Putamen (tissue), 1 donor: ENCODE results near the gene CYP3A7.
"Not testable (repeated sequence)": the region's sequence is repeated elsewhere in the genome, so short reads cannot be mapped to it uniquely, and the experiment has no call there.

Experiments used
- DNase-seq: peaks from one replicate; pipeline ENCODE4 v3.0.0-alpha.2; 2016; ENCODE audit warnings: low spot score

CYP3A7 gene

DNA sequence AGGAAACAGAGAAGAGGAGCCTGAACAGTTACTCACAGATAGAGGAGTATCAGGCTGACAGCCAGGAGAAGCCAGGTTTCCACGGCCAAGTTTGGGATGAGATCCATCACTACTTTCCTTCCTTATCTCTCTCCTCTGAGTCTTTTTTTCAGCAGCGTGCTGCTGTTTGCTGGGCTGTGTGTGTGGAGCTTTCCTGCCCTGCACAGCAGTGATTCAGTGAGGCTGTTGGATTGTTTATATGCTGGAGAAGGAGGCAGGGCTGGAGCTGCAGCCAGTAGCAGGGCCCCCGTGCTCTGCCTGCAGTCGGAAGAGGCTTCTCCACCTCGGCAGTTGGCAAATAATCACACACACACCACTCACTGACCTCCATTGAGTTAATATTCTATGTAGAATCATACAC, at the start of gene CYP3A7:
Gene CYP3A7 (minus strand): TSS at position 210 of the 400 bp plus-strand sequence. CDS start 103 bp downstream, at position 107.
- no peak for DNase-seq

DNA sequence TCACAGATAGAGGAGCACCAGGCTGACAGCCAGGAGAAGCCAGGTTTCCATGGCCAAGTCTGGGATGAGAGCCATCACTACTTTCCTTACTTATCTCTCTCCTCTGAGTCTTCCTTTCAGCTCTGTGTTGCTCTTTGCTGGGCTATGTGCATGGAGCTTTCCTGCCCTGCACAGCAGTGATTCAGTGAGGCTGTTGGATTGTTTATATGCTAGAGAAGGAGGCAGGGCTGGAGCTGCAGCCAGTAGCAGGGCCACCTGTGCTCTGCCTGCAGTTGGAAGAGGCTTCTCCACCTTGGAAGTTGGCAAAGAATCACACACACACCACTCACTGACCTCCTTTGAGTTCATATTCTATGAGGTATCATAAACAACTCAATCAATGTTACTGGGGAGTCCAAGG, 49.0 kb upstream of the CYP3A7 start, which contains the start of gene CYP3A4:
Gene CYP3A4 (minus strand): TSS at position 178 of the 400 bp plus-strand sequence. CDS start 103 bp downstream, at position 75.
- DNase-seq = no peak

DNA sequence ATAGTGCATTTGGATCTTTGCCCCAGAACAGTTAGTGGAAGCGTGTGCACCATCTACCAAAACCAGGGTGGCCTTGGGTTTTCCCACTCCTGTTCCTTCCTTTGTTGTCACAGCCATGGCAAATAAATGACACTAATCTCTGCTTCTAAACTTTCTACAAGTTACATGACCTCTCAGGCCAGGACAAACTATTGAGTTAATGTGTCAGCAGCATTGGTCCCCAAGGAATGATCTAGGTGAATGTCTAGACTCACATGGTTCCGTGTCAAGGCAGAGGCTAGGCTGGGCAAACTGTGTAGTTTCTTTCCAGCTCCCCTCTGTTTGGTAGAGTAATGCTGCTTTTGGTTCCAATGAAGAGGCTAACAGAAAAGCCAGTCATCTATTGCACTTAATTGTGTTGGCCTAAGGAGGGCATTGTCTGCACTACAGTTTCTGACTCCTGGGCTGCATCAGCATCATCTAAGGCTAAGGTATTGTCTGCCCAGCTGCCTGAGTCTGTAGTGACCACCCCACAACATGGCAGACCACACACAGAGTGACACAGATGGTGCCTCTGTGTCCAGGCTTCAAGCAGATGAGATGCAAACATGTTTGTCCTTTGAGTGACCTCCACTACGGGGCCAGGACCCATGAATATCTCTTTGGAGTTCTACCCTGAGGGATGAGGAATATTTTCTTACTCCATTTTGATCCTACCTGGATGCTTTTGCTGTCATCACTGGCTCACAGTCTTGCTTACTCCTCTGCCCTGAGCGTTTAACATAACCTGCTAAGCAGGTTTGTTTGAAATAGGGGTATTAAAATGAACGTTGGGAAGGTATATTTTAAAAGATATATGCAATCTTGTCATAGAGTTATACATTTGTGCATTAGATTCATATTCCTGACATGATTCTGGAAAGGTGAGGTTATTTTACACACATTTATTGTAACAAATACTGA, 47.3 kb upstream of the CYP3A7 start:
- DNase-seq = no peak

DNA sequence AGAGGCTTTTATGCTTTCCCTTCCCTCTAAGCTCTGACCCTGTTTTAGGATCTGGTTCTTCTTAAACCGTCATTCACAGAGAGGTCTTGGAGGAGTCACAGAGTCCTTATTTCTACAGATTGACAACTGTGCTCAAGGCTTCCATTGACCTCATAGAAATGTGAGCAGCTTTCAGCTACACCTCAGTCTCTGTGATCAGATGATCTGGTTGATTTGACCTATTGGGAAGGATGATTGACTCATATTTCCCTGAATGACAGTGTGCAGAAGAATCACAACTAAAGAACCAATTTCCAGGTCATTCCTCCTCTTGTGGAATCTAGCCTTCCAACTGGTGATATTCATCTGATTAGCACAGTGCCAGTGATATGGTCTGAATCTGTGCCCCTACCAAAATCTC, 45.6 kb upstream of the CYP3A7 start:
- DNase-seq = no peak

DNA sequence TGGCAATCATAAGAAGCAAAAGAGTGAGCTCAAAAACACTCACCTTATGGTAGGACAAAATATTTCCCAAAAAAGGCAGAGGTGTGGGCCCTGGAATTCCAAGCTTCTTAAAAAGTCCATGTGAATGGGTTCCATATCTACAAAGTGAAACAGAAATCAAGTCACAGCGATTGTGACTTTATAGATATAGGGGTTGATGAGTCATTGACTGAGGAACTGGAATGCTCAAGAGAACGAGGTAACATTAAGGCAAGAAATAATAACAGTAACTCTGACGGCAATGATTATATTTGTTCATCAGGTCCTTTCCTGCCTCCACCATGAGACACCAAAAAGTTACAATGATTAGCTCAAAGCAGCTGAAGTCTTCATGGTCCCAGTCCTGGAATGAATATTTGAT, 45.0 kb upstream of the CYP3A7 start:
- DNase-seq = no peak

DNA sequence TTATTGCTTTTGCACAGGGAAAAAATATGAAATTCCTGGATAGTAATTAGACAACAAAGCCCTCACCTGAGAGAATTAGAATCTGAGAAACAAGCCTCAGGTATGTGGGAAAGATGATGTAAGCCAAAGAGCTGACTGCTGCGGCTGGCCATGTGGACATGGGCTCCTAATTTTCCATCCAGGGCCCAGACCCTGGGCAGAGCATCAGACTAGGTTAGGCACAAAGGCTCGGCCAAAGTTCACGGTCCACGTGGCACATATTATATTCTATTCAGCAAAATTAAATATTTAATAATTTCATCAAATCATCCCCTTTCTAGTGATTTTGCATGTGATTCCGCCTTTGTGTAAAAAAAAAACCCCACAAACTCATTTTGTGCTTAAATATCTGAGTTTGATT, 43.9 kb upstream of the CYP3A7 start:
- no peak for DNase-seq

DNA sequence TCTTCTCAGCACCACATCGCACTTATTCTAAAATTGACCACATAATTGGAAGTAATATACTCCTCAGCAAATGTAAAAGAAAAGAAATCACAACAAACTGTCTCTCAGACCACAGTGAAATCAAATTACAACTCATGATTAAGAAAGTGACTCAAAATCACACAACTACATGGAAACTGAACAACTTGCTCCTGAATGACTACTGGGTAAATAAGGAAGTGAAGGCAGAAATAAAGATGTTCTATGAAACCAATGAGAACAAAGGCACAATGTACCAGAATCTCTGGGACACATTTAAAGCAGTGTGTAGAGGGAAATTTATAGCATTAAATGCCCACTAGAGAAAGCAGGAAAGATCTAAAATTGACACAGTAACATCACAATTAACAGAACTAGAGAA, 38.4 kb upstream of the CYP3A7 start:
- not testable (repeated sequence) for DNase-seq

DNA sequence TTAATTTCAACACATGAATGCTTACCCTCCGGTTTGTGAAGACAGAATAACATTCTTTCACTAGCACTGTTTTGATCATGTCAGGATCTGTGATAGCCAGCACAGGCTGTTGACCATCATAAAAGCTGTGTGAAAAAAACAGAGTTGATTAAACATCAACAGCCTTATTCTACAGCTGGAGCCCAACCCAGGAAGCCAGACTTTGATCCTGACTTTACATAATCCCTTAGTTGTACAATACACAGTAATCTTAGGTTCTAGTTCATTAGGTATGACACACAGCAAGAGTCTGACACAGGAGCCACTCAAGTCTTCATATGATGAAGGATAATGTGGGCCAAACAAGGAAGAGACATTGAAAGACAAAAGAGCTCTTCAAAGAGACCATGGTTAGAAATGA, 37.6 kb upstream of the CYP3A7 start:
- DNase-seq = no peak

DNA sequence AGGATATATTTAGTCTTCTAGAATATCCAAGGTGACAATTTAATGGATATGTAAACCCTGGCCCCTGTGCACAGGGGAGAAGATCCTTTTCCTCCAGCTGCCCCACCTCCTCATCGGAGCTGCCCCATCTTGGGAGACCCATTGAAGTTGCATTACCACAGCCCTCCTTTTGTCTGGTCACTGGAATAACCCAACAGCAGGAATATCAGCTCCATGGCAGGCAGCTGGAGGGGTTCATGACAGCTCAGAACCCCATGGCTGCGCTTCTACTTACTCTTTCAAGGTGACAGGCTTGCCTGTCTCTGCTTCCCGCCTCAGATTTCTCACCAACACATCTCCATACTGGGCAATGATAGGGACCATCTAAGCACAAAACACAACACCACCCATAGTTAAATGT, 34.5 kb upstream of the CYP3A7 start:
- not testable (repeated sequence) for DNase-seq

DNA sequence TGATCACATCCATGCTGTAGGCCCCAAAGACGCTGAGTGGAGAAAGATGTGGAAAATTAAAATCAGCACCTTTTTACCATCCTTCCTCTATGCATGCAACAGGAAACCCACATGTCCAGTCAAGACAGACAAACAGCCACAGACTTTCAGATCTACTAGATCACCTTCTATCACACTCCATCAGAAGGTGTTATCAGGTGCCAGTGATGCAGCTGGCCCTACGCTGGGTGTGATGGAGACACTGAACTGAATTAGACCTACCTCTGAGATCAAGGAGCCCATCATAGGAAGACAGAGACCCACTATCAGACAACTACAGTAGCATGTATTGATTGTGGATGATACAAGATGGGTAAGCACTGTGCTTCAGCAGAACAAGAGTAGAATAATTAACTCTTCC, 33.5 kb upstream of the CYP3A7 start:
- no peak for DNase-seq

DNA sequence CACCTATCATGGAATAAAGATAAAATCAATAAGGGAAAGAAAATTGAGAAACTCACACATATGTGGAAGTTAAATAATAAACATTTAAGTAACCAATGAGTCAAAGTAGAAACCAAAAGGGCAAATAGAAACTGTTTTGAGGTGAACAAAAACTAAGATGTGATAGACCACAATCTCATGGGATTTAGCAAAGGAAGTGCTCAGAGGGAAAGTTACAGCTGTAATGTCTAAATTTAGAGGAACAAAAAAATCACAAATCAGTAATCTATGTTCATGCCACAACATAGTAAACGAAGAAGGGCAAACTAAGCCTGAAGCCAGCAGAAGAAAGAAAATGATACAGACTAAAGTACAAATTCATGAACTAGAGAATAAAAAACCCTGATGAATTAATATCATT, 32.7 kb upstream of the CYP3A7 start:
- DNase-seq = no peak

DNA sequence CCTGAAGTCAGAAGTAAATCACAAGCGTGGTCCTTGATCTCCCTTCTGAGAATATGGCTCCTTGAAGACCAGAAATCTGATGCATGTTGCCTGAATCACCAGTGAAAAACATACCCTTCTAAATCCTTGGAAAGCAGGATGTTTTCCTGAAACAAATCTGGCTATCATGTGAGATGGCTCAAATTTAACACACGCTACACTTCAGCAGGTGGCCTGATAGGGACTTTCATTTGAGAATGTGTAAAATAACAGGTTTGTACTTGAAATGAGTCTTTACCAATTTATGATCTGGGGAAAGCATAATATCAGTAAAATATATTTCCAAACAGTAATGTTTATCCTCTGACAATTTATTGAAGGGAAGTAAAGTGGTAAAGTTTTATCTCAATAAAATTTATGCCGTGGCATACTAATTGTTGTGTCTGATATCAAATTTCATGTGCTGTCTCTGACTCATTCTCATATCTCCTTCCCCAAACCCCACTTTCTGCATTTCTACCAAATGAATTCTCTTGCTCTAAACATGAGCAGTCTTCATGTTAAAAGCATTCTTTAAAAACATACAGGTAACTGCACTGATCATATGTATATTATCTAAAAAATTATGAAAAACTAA, 31.6 kb upstream of the CYP3A7 start:
- DNase-seq = no peak

DNA sequence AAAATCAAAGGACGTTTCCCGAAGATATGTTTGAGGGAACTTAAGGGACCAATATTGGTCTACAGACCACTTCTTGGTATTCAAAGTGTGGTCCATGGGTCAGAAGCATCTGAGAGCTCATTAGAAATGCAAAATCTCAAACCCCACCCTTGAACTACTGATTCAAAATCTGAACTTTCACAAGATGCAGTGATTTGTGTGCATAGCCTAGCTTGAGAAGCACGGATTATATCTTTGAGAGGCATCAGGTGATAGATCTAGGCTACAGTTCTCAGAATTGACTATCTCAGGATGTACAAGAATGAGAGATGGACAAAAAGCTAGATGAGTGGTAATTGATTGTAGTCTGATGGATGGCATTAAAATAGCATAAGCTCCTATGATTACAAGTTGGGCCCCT, 29.5 kb upstream of the CYP3A7 start:
- no peak for DNase-seq

DNA sequence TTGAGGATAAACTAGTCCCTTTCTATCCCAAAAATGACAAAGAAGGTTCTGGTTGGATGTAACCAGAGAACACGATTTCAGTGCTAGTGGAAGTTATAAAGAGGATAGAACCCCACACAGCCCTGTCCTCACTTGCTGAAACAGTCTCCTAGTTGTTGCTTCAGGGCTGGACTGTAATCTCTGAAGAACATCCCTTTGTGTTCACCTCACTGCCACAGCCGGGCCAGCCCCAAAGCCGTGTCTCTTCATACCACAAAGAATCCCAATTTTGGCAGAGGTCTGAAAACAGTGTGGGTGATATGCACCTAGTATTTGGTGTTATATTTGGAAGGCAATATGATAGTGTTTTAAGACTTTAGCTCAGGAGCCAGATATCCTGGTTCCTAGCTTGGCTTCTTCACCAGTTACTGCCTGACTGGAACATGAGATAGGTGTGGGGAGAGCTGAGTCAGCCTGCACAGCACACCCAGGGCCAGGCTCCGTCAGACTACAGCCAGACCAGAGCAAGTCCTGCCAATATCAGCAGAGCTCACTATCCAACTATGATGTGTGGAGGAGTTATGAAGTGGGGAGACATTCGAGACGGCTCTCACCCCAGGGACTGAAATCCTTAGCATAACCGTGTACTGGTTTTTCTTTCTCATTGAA, 27.8 kb upstream of the CYP3A7 start:
- DNase-seq = no peak

DNA sequence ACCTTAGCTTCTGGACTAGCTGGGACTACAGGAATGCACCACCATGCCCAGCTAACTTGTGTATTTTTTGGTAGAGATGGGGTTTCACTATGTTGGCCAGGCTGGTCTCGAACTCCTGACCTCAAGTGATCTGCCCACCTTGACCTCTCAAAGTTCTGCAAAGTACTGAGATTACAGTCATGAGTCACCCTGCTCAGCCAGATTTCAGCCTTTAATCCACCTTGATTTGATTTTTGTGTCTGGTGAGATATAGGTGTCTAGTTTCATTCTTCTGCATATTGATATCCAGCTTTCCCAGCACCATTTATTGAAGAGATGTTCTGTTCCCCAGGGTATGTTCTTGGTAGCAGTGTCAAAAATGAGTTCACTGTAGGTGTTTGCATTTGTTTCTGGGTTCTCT, 20.1 kb upstream of the CYP3A7 start:
- DNase-seq = no peak

DNA sequence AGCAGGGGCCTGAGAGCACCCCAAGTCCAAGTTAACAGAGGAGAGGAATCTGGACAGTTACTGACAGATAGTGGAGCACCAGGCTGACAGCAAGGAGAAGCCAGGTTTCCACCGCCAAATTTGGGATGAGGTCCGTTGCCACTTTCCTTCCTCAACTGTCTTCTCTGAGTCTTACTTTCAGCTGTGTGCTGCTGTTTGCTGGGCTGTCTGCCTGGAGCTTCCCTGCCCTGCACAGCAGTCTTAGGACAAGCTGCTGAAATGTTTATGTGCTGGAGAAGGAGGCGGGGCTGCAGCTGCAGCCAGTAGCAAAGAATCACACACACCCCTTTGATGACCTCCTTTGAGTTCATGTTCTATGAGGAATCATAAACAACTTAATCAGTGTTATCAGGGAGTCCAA, 17.4 kb upstream of the CYP3A7 start:
- DNase-seq = no peak

DNA sequence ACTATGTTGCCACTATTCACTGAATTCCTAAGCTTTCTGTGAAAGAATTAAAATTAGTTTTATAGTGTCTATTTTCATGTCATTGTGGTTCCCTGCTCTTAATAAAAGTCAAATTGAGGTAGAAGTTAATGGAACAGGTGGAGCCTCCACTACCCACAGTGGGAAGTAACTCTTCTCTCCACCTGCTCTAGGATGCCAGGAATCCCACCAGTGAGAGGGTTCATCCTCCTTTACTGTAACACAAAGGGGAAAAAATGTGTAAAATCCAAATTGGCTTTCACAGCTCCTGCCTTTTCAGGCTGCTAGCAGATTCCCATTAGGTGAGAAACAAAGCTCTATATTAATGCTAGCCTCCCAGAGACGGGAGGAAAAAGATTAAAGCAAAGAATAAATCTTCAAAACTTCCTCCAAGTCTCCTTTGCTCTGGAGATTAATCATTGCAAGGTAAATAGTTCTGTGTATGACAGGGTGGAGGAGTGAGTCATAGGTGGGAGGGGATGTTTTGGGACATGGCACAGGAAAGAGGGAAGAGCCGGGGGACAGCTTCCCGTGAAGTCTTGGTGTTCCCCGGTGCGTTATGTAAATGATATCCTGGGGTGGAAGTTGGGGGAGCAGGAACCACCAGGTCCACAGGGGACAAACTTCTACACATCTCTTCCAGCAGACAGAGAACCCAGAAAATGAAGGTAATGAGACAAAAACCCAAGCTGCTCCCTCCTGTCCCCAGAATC, 16.5 kb upstream of the CYP3A7 start:
- DNase-seq = not testable (repeated sequence)

DNA sequence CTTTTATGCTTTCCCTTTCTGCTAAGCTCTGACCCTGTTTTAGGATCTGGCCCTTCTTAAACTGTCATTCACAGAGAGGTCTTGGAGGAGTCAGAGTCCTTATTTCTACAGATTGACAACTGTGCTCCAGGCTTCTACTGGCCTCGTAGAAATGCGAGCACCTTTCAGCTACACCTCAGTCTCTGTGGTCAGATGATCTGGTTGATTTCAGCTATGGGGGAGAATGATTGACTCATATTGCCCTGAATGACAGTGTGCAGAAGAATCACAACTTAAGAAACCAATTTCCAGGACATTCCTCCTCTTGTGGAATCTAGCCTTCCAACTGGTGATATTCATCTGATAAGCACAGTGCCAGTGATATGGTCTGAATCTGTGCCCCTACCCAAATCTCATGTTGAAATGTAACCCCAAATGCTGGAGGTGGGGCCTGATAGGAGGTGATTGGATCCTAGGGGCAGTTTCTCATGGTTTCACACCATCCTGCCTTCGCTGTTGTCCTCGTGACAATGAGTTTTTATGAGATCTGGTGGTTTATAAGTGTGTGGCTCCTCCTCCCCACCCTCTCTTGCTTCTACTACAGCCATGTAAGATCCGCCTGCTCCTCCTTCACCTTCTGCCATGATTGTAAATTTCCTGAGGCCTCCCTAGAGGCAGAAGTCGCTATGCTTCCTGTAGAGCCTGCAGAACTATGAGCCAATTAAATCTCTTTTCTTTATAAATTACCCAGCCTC, 14.0 kb upstream of the CYP3A7 start:
- no peak for DNase-seq

DNA sequence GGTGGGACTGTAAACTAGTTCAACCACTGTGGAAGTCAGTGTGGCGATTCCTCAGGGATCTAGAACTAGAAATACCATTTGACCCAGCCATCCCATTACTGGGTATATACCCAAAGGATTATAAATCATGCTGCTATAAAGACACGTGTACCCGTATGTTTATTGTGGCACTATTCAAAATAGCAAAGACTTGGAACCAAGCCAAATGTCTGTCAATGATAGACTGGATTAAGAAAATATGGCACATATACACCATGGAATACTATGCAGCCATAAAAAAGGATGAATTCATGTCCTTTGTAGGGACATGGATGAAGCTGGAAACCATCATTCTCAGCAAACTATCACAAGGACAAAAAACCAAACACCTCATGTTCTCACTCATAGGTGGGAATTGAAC, 11.9 kb upstream of the CYP3A7 start:
- DNase-seq = not testable (repeated sequence)

DNA sequence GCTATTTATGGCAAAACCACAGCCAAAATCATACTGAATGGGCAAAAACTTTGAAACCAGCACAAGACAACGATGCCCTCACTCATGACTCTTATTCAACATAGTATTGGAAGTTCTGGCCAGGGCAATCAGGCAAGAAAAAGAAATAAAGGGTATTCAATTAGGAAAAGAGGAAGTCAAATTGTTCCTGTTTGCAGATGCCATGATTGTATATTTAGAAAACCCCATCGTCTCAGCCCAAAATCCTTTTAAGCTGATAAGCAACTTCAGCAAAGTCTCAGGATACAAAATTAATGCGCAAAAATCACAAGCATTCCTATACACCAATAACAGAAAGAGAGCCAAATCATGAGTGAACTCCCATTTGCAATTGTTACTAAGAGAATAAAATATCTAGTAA, 10.4 kb upstream of the CYP3A7 start:
- not testable (repeated sequence) for DNase-seq

DNA sequence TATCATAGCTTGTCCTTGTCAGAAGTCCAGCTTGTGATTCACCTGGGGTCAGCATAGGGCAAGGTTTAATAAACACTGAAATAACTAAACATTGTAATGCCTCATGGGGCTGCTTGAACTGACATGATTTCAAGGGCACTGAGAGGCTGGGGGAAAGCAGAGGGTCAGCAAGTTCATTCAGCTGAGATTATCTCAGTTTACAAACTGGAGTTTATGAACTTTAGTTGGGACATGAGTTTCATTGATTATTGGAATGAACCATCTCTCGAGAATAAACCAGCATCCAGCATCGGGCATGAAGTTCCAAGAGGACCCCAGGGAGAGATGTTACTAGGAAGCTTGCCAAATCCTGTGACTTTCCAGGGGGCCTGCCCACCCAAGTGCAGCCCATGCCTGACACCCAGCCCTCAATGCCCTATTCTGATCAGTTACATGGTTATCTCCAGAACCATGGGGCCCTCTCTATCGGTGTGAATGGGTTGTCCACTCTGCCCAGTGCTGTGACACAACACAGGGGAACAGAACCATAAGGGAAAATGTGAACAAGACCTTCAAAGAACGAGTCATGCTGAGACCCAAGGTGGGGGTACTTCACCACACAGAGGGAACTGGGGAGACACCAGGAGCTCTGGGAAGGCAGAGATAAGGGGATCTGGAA, 7.9 kb upstream of the CYP3A7 start:
- DNase-seq = no peak
